Natural killer cell (primary cell): ENCODE measurements around the gene GRM6. TPM values are rescaled to one million over a fixed set of nuclear protein-coding genes. Genes with fewer than 3 reads are reported as not detected.

ENCODE experiments used
- ATAC-seq, 3 donors: fragments of 150-1000 bp in 2 of 3; fragments of 200-7000 bp in 1 of 3; cut with Tn5 transposase; 1 replicate in 1 of 3; 2 replicates in 2 of 3; pipeline ENCODE4 v1.10.0; 2021; ENCODE audit warnings: mild to moderate bottlenecking in 2 of 3, moderate library complexity in 2 of 3
- DNase-seq, 2 donors: peaks; one replicate each; pipeline versions ENCODE4 v3.0.0 to v3.0.0-alpha.2; 2013 to 2021; ENCODE audit warnings: mixed read lengths in 1 of 2
- H3K27ac ChIP-seq: one replicate; pipeline ENCODE4 v1.5.1; 2013; ENCODE audit warnings: mild to moderate bottlenecking, low read length
- H3K27me3 ChIP-seq: one replicate; pipeline ENCODE4 v1.6.1; 2013; ENCODE audit warnings: low read length; ENCODE audit not compliant: control insufficient read depth, insufficient read depth
- H3K36me3 ChIP-seq: one replicate; pipeline ENCODE4 v1.6.1; 2013; ENCODE audit warnings: low read length; ENCODE audit not compliant: control insufficient read depth, insufficient read depth
- H3K4me1 ChIP-seq: one replicate; pipeline ENCODE4 v1.6.1; 2013; ENCODE audit warnings: low read length; ENCODE audit not compliant: control insufficient read depth, insufficient read depth
- H3K4me3 ChIP-seq: one replicate; pipeline ENCODE4 v1.5.1; 2013; ENCODE audit warnings: low read length
- H3K9me3 ChIP-seq: one replicate; pipeline ENCODE4 v1.6.1; 2013; ENCODE audit warnings: low read length; ENCODE audit not compliant: control insufficient read depth, insufficient read depth
- H3K27ac Mint-ChIP-seq, 2 donors: one replicate each; pipeline ENCODE4 v1.8.0; 2022; ENCODE audit warnings: mild to moderate bottlenecking in 2 of 2, mixed read lengths in 2 of 2, moderate library complexity in 1 of 2
- H3K27me3 Mint-ChIP-seq, 2 donors: one replicate each; pipeline ENCODE4 v1.8.0; 2022; ENCODE audit warnings: low read depth in 2 of 2, mixed read lengths in 2 of 2
- H3K36me3 Mint-ChIP-seq: one replicate; pipeline ENCODE4 v1.8.0; 2022; ENCODE audit warnings: mixed read lengths
- H3K4me1 Mint-ChIP-seq, 2 donors: one replicate each; pipeline ENCODE4 v1.8.0; 2022; ENCODE audit warnings: mixed read lengths in 2 of 2
- H3K4me3 Mint-ChIP-seq: one replicate; pipeline ENCODE4 v1.8.0; 2022; ENCODE audit warnings: mild to moderate bottlenecking, moderate library complexity, mixed read lengths
- H3K9me3 Mint-ChIP-seq, 2 donors: one replicate each; pipeline ENCODE4 v1.8.0; 2022; ENCODE audit warnings: mixed read lengths in 2 of 2
- WGBS: methylation state at CpG from one replicate; pipeline ENCODE4 v1.1.7; 2013; ENCODE audit warnings: missing lambda C conversion rate; ENCODE audit not compliant: insufficient coverage; 5-methylcytosine and 5-hydroxymethylcytosine counted together
- intact Hi-C: fragments of 100-400 bp; cut with micrococcal nuclease; formaldehyde crosslinking; loops from one replicate; pipeline ENCODE4 v1.14.2; 2022
- total RNA-seq, 4 donors: library from RNA; stranded (reverse); fragments of 120-200 nt in 1 of 4; gene quantifications; one replicate each; pipeline versions ENCODE4 v1.2.3 to v1.2.4, GENCODE V29; 2013 to 2022
- TF ChIP-seq, protein P1 (sequence below): fragments of 200-600 bp; IDR thresholded peaks from one replicate; pipeline ENCODE4 v1.8.0; 2022; ENCODE audit warnings: antibody characterized with exemption

Gene GRM6
- total RNA-seq, 3 donors from 2014 or later (not counting 1 experiment from before 2014, with no cell fraction given): not detected

DNA sequence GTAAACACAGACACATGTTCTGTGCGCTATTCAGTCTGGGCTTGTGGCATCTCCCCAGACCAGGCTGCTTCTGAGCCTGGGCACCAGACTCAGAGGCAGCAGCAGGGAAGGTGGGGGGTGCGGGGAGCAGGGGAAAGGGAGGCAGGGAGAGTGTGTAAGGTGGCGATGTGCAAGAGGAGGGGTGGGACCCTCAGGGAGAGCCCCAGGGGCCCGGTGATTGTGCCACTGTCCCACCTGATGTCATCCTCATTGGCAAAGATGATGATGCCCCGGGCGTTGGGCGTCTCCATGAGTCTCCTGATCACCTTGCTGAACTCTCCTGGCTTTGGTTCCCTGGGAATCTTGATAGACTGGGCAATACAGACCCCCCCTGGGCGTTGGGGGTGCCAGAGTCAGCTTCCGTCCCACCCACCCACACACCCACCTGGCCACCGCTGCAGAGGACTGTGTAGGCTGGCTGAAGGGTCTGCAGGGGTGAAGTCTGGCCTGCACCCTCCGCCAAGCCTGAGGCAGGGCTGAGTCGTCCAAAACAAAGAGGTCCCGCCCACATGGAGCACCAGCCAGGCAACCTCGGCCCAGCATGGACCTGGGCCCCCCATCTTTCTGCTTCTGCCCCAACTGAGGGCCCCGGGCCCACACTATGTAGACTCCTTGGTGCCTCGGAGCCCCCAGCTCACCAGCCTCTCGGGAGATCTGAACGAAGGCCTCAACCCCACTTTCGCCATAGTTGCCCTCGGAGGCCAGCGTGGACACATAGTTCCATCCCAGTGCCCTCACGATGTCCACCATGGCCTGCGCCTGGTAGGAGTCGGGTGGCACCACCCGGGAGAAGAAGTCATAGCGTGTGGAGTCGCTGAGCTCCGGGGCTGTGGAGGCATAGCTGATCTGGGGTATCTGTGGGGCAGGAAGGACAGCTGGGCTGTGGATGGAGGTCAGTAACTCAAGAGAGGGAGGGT, 3.7 kb downstream of the GRM6 start:
- Mint-ChIP-seq H3K27ac (no peak overlapping the region), H3K4me3 (no peak overlapping the region), H3K27me3 (peaks cover 21 to 32% of the 10 kb centered on the region in 2 donors), H3K36me3 (no peaks in the 10 kb centered on the region), H3K4me1 (no peaks in the 10 kb centered on the region), H3K9me3 (peaks cover 2% of the 10 kb centered on the region in 2 donors)
- WGBS: 92% methylated on average over 25 of the region's 28 CpGs
- DNase-seq (no peak), ATAC-seq (no peak)
- no peaks in the 10 kb centered on the region for H3K4me1 ChIP-seq
- TF ChIP-seq, protein P1, sequence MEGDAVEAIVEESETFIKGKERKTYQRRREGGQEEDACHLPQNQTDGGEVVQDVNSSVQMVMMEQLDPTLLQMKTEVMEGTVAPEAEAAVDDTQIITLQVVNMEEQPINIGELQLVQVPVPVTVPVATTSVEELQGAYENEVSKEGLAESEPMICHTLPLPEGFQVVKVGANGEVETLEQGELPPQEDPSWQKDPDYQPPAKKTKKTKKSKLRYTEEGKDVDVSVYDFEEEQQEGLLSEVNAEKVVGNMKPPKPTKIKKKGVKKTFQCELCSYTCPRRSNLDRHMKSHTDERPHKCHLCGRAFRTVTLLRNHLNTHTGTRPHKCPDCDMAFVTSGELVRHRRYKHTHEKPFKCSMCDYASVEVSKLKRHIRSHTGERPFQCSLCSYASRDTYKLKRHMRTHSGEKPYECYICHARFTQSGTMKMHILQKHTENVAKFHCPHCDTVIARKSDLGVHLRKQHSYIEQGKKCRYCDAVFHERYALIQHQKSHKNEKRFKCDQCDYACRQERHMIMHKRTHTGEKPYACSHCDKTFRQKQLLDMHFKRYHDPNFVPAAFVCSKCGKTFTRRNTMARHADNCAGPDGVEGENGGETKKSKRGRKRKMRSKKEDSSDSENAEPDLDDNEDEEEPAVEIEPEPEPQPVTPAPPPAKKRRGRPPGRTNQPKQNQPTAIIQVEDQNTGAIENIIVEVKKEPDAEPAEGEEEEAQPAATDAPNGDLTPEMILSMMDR: no peak
- H3K27ac ChIP-seq: no peak overlapping the region
- peaks cover 9% of the 10 kb centered on the region for H3K9me3 ChIP-seq
- no peaks in the 10 kb centered on the region for H3K27me3 ChIP-seq
- no peak overlapping the region for H3K4me3 ChIP-seq
- no peaks in the 10 kb centered on the region for H3K36me3 ChIP-seq
- intact Hi-C loops: no loop called here

DNA sequence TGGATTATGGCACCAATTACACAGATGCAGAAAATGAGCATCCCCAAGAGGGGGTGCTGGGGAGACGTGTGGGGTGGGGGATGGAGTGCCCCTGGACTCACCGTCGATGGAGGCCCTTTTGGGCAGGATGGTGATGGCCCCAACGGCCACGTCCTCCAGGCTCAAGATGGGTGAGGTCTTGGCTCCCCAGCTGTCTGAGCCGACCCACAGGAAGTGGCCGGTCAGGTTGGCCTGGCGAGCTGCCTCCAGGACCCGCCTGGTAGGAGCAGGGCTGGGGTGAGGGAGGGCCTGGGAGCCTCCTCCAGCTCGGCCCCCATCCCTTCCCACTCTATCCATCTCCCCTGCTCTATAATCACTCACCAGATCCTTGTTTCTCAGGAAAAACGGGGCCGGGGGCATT, 4.6 kb downstream of the GRM6 start:
- H3K4me3 Mint-ChIP-seq: no peak overlapping the region
- no peaks in the 10 kb centered on the region for H3K4me1 ChIP-seq
- DNase-seq (no peak), ATAC-seq (no peak)
- H3K36me3 ChIP-seq: no peaks in the 10 kb centered on the region
- H3K27me3 ChIP-seq: no peaks in the 10 kb centered on the region
- H3K27ac ChIP-seq: no peak overlapping the region
- H3K4me3 ChIP-seq: no peak overlapping the region
- no peaks in the 10 kb centered on the region for H3K36me3 Mint-ChIP-seq
- intact Hi-C loops: no loop called here
- TF ChIP-seq, protein P1: no peak
- H3K27ac Mint-ChIP-seq: no peak overlapping the region
- no peaks in the 10 kb centered on the region for H3K4me1 Mint-ChIP-seq
- H3K9me3 ChIP-seq: peaks cover 17% of the 10 kb centered on the region
- peaks cover 17 to 22% of the 10 kb centered on the region in 2 donors for H3K27me3 Mint-ChIP-seq
- 83% methylated on average over 11 of the region's 12 CpGs for WGBS
- H3K9me3 Mint-ChIP-seq: peaks cover 2% of the 10 kb centered on the region in 2 donors

DNA sequence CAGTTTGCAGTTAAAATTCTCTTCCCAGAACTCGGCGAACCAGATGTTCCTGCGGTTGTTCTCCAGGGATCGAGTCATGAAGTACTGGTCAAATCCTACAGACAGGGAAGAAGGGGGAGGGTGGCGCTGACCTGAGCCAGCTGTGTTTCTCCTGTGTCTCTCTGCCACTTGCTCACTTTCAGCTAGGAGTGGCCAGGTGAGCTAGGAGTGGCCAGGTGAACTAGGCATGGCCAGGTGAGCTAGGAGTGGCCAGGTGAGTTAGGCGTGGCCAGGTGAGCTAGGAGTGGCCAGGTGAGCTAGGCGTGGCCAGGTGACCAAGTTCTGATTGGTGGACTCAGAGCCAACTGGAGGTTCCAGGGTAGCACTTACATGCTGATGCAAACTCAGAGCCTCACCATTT, 5.8 kb downstream of the GRM6 start:
- H3K4me3 ChIP-seq: no peak overlapping the region
- Mint-ChIP-seq H3K27ac (no peak overlapping the region), H3K27me3 (peaks cover 14 to 16% of the 10 kb centered on the region in 2 donors), H3K4me3 (no peak overlapping the region), H3K4me1 (no peaks in the 10 kb centered on the region), H3K9me3 (peaks cover 2% of the 10 kb centered on the region in 2 donors), H3K36me3 (no peaks in the 10 kb centered on the region)
- ATAC-seq (no peak), DNase-seq (no peak)
- no peaks in the 10 kb centered on the region for H3K36me3 ChIP-seq
- H3K27ac ChIP-seq: no peak overlapping the region
- peaks cover 20% of the 10 kb centered on the region for H3K9me3 ChIP-seq
- TF ChIP-seq, protein P1: no peak
- H3K27me3 ChIP-seq: no peaks in the 10 kb centered on the region
- intact Hi-C loops: no loop called here
- 90% methylated on average over 7 of the region's 7 CpGs for WGBS
- H3K4me1 ChIP-seq: no peaks in the 10 kb centered on the region
